Right cardiac atrium (tissue), 5 donors: ENCODE measurements around the gene CNTN4. TPM values are rescaled to one million over a fixed set of nuclear protein-coding genes. Genes with fewer than 3 reads are reported as not detected.

ENCODE experiments used
- ATAC-seq, 2 donors: fragments of 200-7000 bp; cut with Tn5 transposase; one replicate each; pipeline versions ENCODE4 v1.8.0 to v1.9.1; 2020; ENCODE audit warnings: moderate library complexity in 2 of 2, mild to moderate bottlenecking in 1 of 2
- DNase-seq, 3 donors: peaks; one replicate each; pipeline ENCODE4 v3.0.0-alpha.2; 2020
- H3K27ac ChIP-seq: one replicate; pipeline ENCODE4 v1.5.1; 2013; ENCODE audit warnings: mild to moderate bottlenecking, low read length, control low read depth, moderate library complexity
- H3K27me3 ChIP-seq: one replicate; pipeline ENCODE4 v1.6.1; 2013; ENCODE audit not compliant: control insufficient read depth, insufficient read depth
- H3K4me1 ChIP-seq: one replicate; pipeline ENCODE4 v1.6.1; 2013; ENCODE audit warnings: low read length; ENCODE audit not compliant: control insufficient read depth, insufficient read depth
- H3K4me3 ChIP-seq: one replicate; pipeline ENCODE4 v1.5.1; 2013; ENCODE audit warnings: low read length, control low read depth
- H3K9me3 ChIP-seq: one replicate; pipeline ENCODE4 v1.6.1; 2013; ENCODE audit warnings: low read length; ENCODE audit not compliant: control insufficient read depth
- WGBS: extraction: QIAGEN DNeasy Blood & Tissue Kit; methylation state at CpG from one replicate; pipeline ENCODE4 v1.1.7; 2013; 5-methylcytosine and 5-hydroxymethylcytosine counted together
- intact Hi-C, 4 donors: fragments of 100-400 bp; cut with DNase I; formaldehyde crosslinking; loops; one replicate each; pipeline versions ENCODE4 v1.11.0 to v1.14.0; 2022 to 2023
- polyA plus RNA-seq: library from polyadenylated mRNA; stranded (reverse); fragments of 200-250 nt; gene quantifications from one replicate; pipeline ENCODE4 v1.2.3, GENCODE V29; 2013
- total RNA-seq, 4 donors: library from RNA; stranded (reverse); fragmentation: NEBNext Ultra II Directional; extraction: Animal tissue kit (Norgen Biotek cat#: 25700); gene quantifications; one replicate each; pipeline ENCODE4 v1.2.1, GENCODE V29; 2021
- donor health status: healthy with polysubstance abuse.
- donor health status: DM: no; HTN: yes; CAD: no.
- donor health status: DM: no; HTN: no; CAD: no.
- donor health status: DM: no; HTN: yes; CAD: no; lungs with severe emphysema.
- donor health status: DM: yes; HTN: yes; CAD: no.

CNTN4 gene
- total and polyA plus RNA-seq, 5 donors, result 1.7 to 6.8 (median 2.8) TPM

DNA sequence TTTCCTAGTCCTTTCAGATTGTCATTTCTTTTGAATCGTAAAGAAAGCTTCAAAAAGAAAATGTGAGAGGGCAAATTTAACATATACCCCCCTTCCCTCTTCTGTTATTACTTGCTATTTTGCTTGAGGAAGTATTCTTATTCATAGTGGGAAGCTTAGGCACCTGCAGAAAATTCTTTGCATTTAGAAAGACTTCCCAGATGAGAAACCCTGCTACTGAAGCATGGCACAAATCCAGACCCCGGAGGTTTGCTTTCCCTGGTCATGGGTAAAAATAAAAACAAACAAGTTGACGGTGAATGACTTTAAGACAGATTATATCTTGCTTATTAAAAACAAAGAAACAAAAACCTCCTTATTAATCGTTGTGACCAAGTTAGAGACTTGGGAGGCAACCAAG lies 917.6 kb downstream of the CNTN4 start:
- intact Hi-C loops, result loop anchor here in 2 of 4 donors (5.0 kb wide), 1 partner anchor 1934 kb away; no protein-coding TSS in a partner anchor

GRCh38 chr3:3020209-3020608 lies 921.5 kb downstream of the CNTN4 start:
- no peak for ATAC-seq
- WGBS, result 84% methylated on average over 7 of the region's 7 CpGs
- intact Hi-C loops, result no loop called here
- H3K4me1 ChIP-seq, result no peaks in the 10 kb centered on the region
- no peak for DNase-seq
- no peak overlapping the region for H3K27ac ChIP-seq
- no peaks in the 10 kb centered on the region for H3K9me3 ChIP-seq
- H3K4me3 ChIP-seq, result no peak overlapping the region
- H3K27me3 ChIP-seq, result no peaks in the 10 kb centered on the region

More for the DNA sequence above, 917.6 kb downstream of the CNTN4 start:
- H3K27me3 ChIP-seq, result no peaks in the 10 kb centered on the region
- no peaks in the 10 kb centered on the region for H3K9me3 ChIP-seq
- no peaks in the 10 kb centered on the region for H3K4me1 ChIP-seq
- H3K27ac ChIP-seq, result no peak overlapping the region
- DNase-seq (no peak), ATAC-seq (no peak)
- 71% methylated on average over 4 of the region's 4 CpGs for WGBS
- H3K4me3 ChIP-seq, result no peak overlapping the region

DNA sequence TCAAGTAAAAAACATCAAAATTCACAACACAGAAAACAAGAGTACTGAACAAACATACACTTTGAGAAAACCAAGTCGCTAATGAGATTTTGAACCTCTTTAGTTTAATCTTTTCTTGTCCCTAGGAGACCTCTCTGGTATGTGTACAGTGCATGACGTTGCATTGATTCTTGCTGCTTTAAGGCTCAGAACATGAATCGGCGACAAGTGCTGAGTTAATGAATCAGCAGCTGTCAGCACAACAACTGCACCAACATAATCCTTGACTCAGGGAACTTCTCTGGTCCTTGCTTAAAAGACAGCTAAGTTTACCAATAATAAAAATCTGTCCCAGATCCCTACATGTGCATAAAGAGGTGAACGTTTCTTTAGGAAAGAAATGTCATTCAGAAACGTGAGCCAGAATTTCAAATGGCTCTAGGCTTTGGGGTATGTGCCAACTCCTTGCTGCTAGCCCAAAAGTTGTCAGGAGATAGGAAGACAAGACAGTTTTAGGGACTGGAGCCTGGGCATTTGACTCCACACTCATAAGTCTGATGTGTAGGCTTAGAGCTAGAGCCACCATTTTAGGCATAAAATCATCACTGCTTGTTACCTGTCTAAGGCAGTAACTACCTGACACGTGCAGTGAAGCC lies 924.6 kb downstream of the CNTN4 start:
- intact Hi-C loops, result no loop called here
- ATAC-seq (no peak), DNase-seq (no peak)
- WGBS, result 38% methylated on average over 7 of the region's 7 CpGs
- Histone ChIP-seq H3K4me1 (no peaks in the 10 kb centered on the region), H3K4me3 (no peak overlapping the region), H3K9me3 (no peaks in the 10 kb centered on the region), H3K27me3 (no peaks in the 10 kb centered on the region), H3K27ac (no peak overlapping the region)

DNA sequence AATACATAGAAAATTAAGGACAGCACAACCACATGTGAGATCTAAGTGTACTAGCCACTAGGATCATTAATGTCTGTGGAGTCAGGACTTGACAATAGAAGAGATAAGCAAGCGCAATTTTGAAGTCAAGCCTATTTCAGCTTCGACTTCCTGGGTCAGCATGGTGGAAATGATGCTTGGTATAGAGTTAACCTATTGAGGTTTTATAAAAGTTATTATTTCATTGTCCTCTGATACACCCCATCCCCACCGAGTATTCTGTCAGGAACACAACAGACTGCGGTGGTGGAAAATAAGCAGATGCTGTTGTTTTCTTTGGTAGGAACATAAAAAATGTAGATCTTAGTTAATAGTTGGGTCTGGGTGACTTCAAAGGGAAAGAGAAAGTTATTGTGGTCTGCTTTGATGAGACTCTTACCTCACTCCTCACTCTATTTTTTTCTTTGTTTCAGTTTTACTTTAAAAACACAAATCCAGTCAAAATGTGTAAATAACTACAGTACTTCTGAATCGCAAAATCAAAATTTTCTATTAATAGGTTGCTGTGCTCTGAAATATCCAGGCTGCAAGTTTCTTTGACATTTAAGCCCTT lies 929.4 kb downstream of the CNTN4 start:
- Histone ChIP-seq H3K4me1 (no peaks in the 10 kb centered on the region), H3K9me3 (no peaks in the 10 kb centered on the region), H3K27ac (no peak overlapping the region), H3K27me3 (no peaks in the 10 kb centered on the region), H3K4me3 (no peak overlapping the region)
- ATAC-seq, result no peak
- intact Hi-C loops, result no loop called here
- 78% methylated on average over 5 of the region's 5 CpGs for WGBS
- DNase-seq, result no peak

- H3K9me3 ChIP-seq, result no peaks in the 10 kb centered on the region
- DNase-seq, result no peak
- H3K27me3 ChIP-seq, result no peaks in the 10 kb centered on the region
- 52% methylated on average over 4 of the region's 4 CpGs for WGBS
- no peak overlapping the region for H3K4me3 ChIP-seq
- H3K27ac ChIP-seq, result no peak overlapping the region
- ATAC-seq, result no peak
- intact Hi-C loops, result no loop called here
- H3K4me1 ChIP-seq, result no peaks in the 10 kb centered on the region
Observed at GRCh38 chr3:3031326-3031725, 932.7 kb downstream of the CNTN4 start.

- ATAC-seq (no peak), DNase-seq (no peak)
- no peaks in the 10 kb centered on the region for H3K4me1 ChIP-seq
- intact Hi-C loops, result no loop called here
- WGBS, result 92% methylated on average over 13 of the region's 13 CpGs
- no peak overlapping the region for H3K27ac ChIP-seq
- no peaks in the 10 kb centered on the region for H3K27me3 ChIP-seq
- no peaks in the 10 kb centered on the region for H3K9me3 ChIP-seq
- H3K4me3 ChIP-seq, result no peak overlapping the region
Observed at GRCh38 chr3:3037156-3037555, 938.5 kb downstream of the CNTN4 start.

- ATAC-seq (no peak), DNase-seq (no peak)
- WGBS, result 68% methylated on average over 25 of the region's 25 CpGs
Observed at GRCh38 chr3:3038201-3038991, 939.7 kb downstream of the CNTN4 start.

DNA sequence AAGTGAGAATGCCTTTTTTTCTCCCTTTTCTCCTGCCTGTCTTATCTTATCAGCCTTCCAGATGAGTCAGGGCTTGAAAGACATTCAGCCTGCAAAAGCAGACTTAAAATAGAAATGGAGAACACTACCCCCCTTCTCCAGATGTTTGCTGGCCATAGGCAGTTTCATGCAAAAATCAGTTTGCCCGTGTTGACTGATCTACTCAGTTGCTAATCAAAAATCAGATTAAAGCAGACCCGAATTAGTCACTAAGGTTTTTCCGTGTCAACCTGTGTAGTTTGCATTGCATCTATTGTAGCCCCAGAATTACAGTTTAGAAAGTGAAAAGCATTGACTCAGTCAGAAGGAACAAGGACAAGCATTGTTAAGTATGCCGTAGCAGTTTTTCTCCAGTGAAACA lies 955.3 kb downstream of the CNTN4 start:
- intact Hi-C loops, result no loop called here
- DNase-seq (no peak), ATAC-seq (peak in 1 of 2 donors; percentile 53)
- no peak overlapping the region for H3K4me3 ChIP-seq
- no peaks in the 10 kb centered on the region for H3K27me3 ChIP-seq
- WGBS, result 13% methylated on average over 4 of the region's 4 CpGs
- H3K27ac ChIP-seq, result no peak overlapping the region
- no peaks in the 10 kb centered on the region for H3K9me3 ChIP-seq
- H3K4me1 ChIP-seq, result no peaks in the 10 kb centered on the region

More at GRCh38 chr3:3038201-3038991, 939.7 kb downstream of the CNTN4 start:
- intact Hi-C loops, result no loop called here
- Histone ChIP-seq H3K9me3 (no peaks in the 10 kb centered on the region), H3K27ac (no peak overlapping the region), H3K4me1 (no peaks in the 10 kb centered on the region), H3K4me3 (no peak overlapping the region), H3K27me3 (no peaks in the 10 kb centered on the region)

GRCh38 chr3:3059645-3060044 lies 961.0 kb downstream of the CNTN4 start:
- intact Hi-C loops, result no loop called here
- Histone ChIP-seq H3K27me3 (no peaks in the 10 kb centered on the region), H3K9me3 (no peaks in the 10 kb centered on the region), H3K4me3 (no peak overlapping the region), H3K27ac (no peak overlapping the region), H3K4me1 (no peaks in the 10 kb centered on the region)
- WGBS, result 70% methylated on average over 1 of the region's 1 CpG
- ATAC-seq (no peak), DNase-seq (no peak)

- Histone ChIP-seq H3K27ac (no peak overlapping the region), H3K27me3 (no peaks in the 10 kb centered on the region), H3K4me3 (no peak overlapping the region), H3K4me1 (no peaks in the 10 kb centered on the region), H3K9me3 (no peaks in the 10 kb centered on the region)
- intact Hi-C loops, result no loop called here
- 72% methylated on average over 4 of the region's 4 CpGs for WGBS
- DNase-seq, result no peak
- ATAC-seq, result no peak
Observed at GRCh38 chr3:3064297-3064696, 965.6 kb downstream of the CNTN4 start.

DNA sequence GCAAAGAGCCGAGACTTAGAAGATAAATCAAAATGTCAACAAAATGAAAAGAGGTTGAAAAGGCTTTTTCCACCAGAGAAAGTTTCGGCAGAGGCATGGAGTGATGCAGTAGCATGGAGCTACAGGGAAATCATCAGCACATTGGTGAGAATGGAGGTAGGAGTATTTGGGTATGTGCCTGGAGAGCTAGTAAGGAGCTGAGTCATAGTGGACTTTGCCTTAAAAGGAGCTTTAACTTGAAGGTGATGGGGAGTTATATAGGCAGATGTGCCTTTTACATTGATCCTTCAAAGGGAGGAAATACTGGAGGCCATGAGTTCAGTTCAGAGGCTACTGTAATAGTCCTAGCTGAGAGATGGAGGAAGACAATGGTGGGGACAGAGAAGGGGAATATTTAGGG lies 967.2 kb downstream of the CNTN4 start:
- no peaks in the 10 kb centered on the region for H3K27me3 ChIP-seq
- DNase-seq, result no peak
- intact Hi-C loops, result no loop called here
- ATAC-seq, result no peak
- 86% methylated on average over 2 of the region's 2 CpGs for WGBS
- no peak overlapping the region for H3K27ac ChIP-seq
- H3K4me1 ChIP-seq, result no peaks in the 10 kb centered on the region
- no peak overlapping the region for H3K4me3 ChIP-seq
- no peaks in the 10 kb centered on the region for H3K9me3 ChIP-seq
